GM18511 (cell line): ENCODE results near the gene SLC45A2.
A peak's percentile ranks its signal among the peaks of the same experiment; 100 is the strongest.

Experiments used
- ATAC-seq: cut with Tn5 transposase; IDR thresholded peaks from one replicate; pipeline ENCODE4 v1.9.1; 2021; ENCODE audit warnings: mild to moderate bottlenecking, moderate library complexity; ENCODE audit not compliant: unreplicated experiment

The SLC45A2 gene

GRCh38 chr5:34007621-34008600, 23.4 kb upstream of the SLC45A2 start, which contains the start of gene AMACR:
TSS of gene AMACR (minus strand) at chr5:34008050. CDS start at chr5:34008019, 31 bp downstream.
- ATAC-seq: peak; percentile 88

GRCh38 chr5:34007201-34007620, 22.7 kb upstream of the SLC45A2 start:
- ATAC-seq: no peak

DNA sequence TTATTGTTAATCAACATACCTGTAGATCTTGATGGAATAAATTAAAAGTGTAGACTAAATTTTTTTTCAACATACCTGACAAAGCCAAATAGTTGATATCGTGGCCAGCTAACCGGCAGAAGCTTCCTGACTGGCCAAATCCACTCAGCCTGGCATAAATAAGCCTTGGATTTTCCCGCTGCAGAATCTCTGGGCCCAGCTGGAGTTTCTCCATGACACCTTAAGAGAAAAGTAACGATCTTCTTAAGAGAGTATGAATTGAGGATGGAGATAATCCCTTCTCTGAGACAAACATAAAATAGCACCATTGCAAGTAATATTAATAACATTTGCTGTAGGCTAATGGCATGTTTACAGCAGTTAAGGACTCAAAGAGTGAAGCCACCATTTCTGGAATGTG, 21.2 kb upstream of the SLC45A2 start:
- no peak for ATAC-seq

DNA sequence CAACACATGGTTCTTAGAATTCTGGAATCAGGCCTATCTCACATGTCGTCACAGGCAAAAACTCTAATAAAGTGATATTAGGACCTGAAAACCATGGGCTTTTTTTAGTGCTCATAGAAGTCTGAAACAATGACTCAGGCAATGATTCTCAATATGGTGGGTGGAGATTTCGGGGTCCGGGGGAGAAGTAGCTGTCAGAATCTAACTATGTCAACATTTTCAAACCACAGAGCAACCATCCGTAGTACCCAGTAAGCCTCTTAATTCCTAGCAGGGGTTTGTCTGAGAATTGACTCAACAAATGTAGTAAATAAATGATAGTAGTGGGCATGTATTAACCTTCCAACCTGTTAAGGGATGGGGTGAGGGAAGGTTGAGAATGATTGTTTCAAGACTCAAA, 20.7 kb upstream of the SLC45A2 start:
- no peak for ATAC-seq

DNA sequence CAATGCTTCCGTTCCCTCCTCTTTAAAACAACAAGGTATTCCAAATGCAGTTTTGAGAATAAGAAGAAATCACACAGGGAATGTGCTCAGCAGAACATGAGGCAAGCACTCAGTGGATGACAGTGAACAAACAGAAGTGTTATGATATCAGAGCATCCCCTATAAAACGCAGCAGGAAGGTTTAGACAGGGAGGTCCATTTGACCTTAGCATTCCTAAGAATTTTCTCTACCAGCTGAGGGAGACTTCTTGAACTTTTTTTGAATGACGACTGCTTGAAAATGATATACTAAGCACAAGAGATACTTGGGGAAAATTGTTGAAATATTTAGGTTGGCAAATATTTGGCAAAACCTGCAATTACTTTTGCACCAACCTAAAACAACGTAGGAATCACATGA, 19.4 kb upstream of the SLC45A2 start:
- no peak for ATAC-seq

DNA sequence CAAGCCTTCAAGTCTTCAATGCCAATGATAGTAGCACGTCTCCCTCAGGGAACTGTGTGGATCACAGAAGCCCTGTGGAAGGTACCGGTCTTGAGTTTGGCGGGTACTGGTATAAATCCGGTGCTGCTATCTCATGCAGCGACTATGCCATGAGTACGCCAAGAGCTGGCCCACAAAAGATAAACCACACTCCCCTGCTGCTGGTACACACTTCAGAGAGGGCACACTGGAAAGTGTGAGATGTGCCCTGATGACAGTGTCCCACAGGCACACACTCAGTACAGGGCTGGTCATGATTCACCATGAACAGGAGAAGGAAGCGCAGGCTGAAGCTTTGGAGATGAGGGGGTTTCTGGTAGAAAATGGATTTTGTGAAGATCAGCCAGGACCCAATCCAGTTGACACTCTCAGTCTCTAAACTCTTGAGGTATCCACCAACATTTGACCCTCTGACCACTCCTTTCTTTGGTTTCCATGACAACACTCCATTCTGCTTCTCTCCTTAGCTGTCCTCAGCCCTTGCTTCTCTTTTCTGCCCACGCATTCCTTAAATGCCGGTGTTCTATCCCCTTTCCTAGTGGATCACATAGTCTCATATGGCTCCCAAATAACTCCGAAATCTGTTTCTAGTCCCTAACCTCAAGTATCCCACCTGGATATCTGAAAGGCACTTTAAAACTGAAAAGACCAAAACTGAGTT, 18.3 kb upstream of the SLC45A2 start:
- ATAC-seq: no peak

- ATAC-seq: no peak
These were observed 16.8 kb upstream of the SLC45A2 start for GRCh38 chr5:34001241-34001841.

DNA sequence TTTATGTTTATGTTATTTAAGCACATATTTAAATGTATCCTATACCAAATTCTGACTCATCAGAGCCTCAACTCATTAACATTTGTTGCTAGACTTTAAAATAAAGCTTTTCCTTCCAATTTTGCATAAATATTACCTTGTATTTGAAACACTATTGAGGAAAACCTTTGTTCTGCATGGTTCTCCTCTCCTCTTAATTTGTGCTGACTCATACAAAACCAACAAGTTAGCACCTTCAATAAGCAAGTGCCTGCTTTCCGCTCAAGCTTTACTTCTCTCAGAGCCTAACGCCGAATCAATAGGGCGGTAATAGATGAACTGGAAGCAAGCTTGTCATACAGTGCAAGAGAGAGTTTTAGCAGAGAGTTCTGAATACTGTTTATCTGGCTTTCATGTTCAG, 15.5 kb upstream of the SLC45A2 start:
- ATAC-seq: no peak

GRCh38 chr5:33997331-33997983, 13.0 kb upstream of the SLC45A2 start:
- peak; percentile 80 for ATAC-seq

DNA sequence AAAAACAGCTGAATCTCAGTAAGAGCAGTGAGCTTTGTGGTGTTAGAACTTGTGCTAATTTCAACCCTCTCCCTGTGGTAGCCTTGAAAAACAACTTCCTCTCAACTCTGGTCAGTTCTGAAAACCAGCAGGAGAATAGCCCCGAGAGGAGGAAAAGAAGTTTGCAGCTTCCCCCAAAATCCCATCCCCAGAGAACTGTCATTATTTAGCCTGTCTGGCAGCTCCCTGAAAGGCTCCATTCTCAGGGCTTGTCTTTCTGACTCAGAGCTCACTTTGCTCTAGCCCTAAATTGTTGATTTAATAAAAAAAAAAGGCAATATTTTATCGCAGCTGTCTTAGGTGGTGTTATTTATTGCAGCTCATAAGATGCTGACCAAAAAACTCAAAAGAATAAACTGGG, 11.4 kb upstream of the SLC45A2 start:
- ATAC-seq: no peak

DNA sequence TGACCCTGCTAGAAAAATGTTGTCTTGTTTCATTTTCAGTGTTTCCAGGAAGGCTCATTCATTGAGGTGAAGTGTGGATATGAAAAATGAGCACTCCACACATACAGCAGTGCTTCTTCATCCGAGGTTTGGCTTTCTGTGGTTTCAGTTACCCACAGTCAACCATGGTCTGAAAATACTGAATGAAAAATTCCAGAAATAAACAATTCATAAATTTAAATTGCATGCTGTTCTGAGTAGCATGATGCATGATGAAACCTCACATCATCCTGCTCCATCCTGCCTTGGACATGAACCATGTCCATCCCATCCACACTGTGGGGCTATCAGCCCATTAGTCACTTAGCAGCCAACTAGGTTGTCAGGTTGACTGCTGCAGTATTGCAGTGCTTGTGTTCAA, 10.4 kb upstream of the SLC45A2 start:
- peak; percentile 56 for ATAC-seq

GRCh38 chr5:33992864-33993263, 8.4 kb upstream of the SLC45A2 start:
- ATAC-seq: no peak

DNA sequence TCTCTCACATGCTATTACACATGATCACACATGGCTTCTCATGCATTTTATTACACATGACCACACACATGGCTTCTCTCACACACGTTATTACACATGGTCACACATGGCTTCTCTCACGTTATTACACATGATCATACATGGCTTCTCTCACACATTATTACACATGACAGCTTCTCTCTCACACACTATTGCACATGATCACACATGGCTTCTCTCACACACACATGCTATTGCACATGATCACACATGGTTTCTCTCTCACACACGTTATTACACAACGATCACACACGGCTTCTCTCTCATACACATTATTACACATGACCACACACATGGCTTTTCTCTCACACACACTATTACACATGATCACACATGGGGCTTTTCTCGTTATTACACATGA, 954 bp upstream of the SLC45A2 start:
- ATAC-seq: no peak

DNA sequence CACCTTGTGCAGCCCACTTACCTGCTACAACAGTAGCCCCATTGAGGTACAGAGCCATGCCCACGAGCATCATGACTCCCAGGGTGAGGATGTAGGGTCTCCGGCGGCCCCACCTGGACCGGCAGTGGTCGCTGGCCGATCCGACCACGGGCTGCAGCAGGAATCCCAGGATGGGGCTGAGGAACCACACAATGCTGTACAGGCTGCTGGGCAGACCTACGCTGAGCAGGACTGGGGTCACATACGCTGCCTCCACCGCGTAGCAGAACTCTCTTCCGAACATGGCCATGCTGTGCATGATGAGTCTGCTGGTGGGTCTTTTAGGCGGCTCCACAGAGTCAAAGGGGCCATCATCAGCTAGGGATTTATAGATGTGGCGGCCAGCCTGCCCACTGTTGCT, 315 bp downstream of the SLC45A2 start:
- no peak for ATAC-seq

DNA sequence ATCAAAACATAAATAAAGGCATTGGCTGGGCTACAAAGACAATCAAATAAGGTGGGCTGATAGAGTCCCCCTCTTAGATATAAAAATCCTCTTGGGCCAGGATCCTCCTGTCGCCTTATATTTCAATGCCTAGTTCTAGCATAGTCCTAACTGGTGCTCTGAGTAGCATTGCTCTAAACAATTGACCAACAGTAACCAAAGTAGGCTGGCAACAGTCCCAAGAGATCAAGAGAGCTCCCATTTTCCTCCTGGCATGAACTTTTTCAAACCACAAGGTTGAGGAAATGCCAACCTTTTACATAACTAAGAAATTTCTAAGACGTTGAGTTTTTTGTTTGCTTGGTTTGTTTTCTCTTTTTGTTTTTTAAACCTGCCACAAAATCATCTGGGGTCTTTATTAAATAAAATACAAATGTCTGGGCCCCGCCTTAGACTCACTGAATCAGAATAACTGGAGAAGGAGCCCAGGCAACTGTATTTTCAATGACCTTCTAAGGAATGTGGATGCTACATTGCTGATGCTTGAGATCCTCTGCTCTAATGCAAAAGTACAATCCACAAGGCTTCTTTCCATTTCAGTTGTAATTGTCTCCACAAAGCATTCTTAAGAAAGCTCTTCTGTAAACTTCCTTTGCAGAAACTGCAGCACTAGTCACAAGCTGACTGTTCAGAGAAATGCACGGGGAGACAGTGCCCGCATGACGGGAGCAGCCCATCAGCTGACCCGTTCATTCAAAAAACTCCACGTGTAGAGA, 2.9 kb downstream of the SLC45A2 start:
- ATAC-seq: no peak

DNA sequence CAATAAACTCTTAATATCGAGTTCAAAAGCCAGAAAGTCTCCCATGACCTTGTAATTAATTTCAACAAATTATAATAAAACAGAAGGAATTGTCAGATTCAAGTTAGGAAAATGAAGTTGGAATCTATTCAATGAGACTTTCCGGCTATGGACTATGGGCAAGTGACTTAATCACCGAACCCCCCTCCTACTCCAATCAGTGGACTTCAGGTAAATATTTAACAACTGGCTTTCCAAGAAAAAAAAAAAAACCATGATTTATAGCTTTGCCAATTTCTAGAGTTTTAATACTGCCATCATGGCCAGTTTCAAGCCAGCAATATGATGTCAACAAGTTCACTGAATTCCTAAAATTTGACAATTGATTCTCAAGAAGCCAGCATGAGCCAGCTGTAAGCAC, 4.5 kb downstream of the SLC45A2 start:
- ATAC-seq: no peak

DNA sequence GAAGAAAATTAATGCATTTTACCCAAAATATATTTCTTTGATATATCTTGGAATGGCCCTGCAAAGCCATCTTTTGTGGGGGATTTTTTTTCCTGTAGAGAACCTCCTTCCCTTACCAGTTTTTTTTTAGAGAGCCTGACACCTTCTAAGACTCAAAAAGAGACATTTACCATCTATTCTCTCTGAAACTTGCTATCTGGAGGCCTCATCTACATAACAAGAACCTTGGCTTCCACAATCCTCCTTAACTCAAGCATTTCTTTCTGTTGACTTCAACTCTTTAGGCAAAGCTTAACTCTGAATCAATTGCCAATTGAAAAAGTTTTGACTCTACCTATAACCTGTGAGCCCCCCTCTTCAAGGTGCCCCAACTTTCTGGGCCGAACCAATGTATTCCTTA, 6.2 kb downstream of the SLC45A2 start:
- ATAC-seq: no peak

DNA sequence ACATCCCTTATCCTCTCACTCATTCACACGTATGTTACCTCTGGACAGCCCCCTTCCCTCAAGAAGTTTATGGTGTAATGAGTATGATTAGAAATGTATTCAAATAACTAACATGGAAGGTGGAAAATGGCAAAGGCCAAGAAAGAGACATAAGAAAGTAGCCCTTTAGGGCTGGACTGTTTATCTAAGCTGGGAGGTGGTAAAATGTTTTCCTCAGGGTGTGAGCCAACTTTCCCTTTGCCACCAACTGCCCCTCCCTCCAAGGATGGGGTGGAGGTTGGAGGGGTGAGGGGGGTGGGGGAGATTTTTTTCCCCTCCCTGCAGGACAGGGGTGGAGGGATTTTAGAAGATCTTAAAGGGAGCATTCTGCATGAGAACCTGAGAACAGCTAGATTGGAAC, 8.2 kb downstream of the SLC45A2 start:
- ATAC-seq: no peak

- ATAC-seq: no peak
These were observed 8.6 kb downstream of the SLC45A2 start for GRCh38 chr5:33975852-33976251.

- ATAC-seq: peak; percentile 52
These were observed 11.2 kb downstream of the SLC45A2 start for GRCh38 chr5:33973271-33973670.
